Hepatocyte (in vitro differentiated cells): ENCODE results near the gene MTX1. TPM values are rescaled to one million over a fixed set of nuclear protein-coding genes. Genes with fewer than 3 reads are reported as not detected.

Source experiments
- DNase-seq: peaks from one replicate; pipeline ENCODE4 v3.0.0-alpha.2; 2016; ENCODE audit warnings: low spot score
- H2AFZ ChIP-seq: fragments of 200-600 bp; sonication (generic); 2 replicates; pipeline ENCODE4 v1.6.0; 2016; ENCODE audit warnings: antibody characterized with exemption, mild to moderate bottlenecking
- H3K27ac ChIP-seq: fragments of 200-600 bp; sonication (generic); 2 replicates; pipeline ENCODE4 v1.5.1; 2016; ENCODE audit warnings: mild to moderate bottlenecking
- H3K27me3 ChIP-seq: fragments of 200-600 bp; sonication (generic); 2 replicates; pipeline ENCODE4 v1.6.1; 2016
- H3K36me3 ChIP-seq: fragments of 200-600 bp; sonication (generic); replicated peaks from 2 replicates; pipeline ENCODE4 v1.5.1; 2016; ENCODE audit warnings: low read depth; ENCODE audit not compliant: insufficient read depth
- H3K4me1 ChIP-seq: fragments of 200-600 bp; sonication (generic); 2 replicates; pipeline ENCODE4 v1.5.1; 2016; ENCODE audit warnings: mild to moderate bottlenecking, moderate library complexity; ENCODE audit not compliant: insufficient read depth
- H3K4me2 ChIP-seq: fragments of 200-600 bp; sonication (generic); 2 replicates; pipeline ENCODE4 v1.6.0; 2016
- H3K4me3 ChIP-seq: fragments of 200-600 bp; sonication (generic); 2 replicates; pipeline ENCODE4 v1.5.1; 2016; ENCODE audit warnings: mild to moderate bottlenecking
- H3K79me2 ChIP-seq: fragments of 200-600 bp; sonication (generic); 2 replicates; pipeline ENCODE4 v1.6.0; 2017; ENCODE audit warnings: mild to moderate bottlenecking
- H3K9me2 ChIP-seq: fragments of 200-600 bp; sonication (generic); replicated peaks from 2 replicates; pipeline ENCODE4 v1.6.0; 2017; ENCODE audit warnings: mild to moderate bottlenecking; ENCODE audit not compliant: insufficient read depth
- H3K9me3 ChIP-seq: fragments of 200-600 bp; sonication (generic); 2 replicates; pipeline ENCODE4 v1.5.1; 2016; ENCODE audit warnings: low read depth, mild to moderate bottlenecking
- H4K20me1 ChIP-seq: fragments of 200-600 bp; sonication (generic); 2 replicates; pipeline ENCODE4 v1.6.0; 2016; ENCODE audit warnings: mild to moderate bottlenecking; ENCODE audit not compliant: insufficient read depth, poor library complexity, severe bottlenecking
- EZH2 ChIP-seq: fragments of 200-600 bp; sonication (generic); IDR thresholded peaks from 2 replicates; pipeline ENCODE4 v1.6.1; 2016; ENCODE audit warnings: antibody characterized with exemption, mild to moderate bottlenecking, borderline replicate concordance
- EZH2phosphoT487 ChIP-seq: fragments of 200-600 bp; sonication (generic); IDR thresholded peaks from one replicate; pipeline ENCODE4 v1.6.1; 2018; ENCODE audit warnings: antibody characterized with exemption, mild to moderate bottlenecking, low read depth, moderate library complexity; ENCODE audit not compliant: unreplicated experiment, severe bottlenecking
- WGBS: methylation state at CpG from one replicate; pipeline ENCODE4 v1.1.6; 2016; ENCODE audit warnings: low lambda C conversion rate; ENCODE audit errors: missing lambda C conversion rate; 5-methylcytosine and 5-hydroxymethylcytosine counted together
- polyA plus RNA-seq: library from polyadenylated mRNA; unstranded; fragments of >200 nt; fragmentation: Nextera tagmentation; extraction: Ambion mirVana; gene quantifications from 2 replicates; pipeline ENCODE4 v1.2.1, GENCODE V29; 2016
- total RNA-seq: library from RNA; depleted of rRNA; stranded (reverse); fragments of >200 nt; gene quantifications from 2 replicates; pipeline ENCODE4 v1.2.3, GENCODE V29; 2014
- TF ChIP-seq, protein P1 (sequence below): fragments of 200-600 bp; sonication (generic); IDR thresholded peaks from 2 replicates; pipeline ENCODE4 v1.5.1; 2016; ENCODE audit warnings: antibody characterized with exemption, mild to moderate bottlenecking; ENCODE audit not compliant: poor library complexity

MTX1 gene
- total and polyA plus RNA-seq, 2 experiments from 2014 or later, result 42.1 to 78.2 TPM

DNA sequence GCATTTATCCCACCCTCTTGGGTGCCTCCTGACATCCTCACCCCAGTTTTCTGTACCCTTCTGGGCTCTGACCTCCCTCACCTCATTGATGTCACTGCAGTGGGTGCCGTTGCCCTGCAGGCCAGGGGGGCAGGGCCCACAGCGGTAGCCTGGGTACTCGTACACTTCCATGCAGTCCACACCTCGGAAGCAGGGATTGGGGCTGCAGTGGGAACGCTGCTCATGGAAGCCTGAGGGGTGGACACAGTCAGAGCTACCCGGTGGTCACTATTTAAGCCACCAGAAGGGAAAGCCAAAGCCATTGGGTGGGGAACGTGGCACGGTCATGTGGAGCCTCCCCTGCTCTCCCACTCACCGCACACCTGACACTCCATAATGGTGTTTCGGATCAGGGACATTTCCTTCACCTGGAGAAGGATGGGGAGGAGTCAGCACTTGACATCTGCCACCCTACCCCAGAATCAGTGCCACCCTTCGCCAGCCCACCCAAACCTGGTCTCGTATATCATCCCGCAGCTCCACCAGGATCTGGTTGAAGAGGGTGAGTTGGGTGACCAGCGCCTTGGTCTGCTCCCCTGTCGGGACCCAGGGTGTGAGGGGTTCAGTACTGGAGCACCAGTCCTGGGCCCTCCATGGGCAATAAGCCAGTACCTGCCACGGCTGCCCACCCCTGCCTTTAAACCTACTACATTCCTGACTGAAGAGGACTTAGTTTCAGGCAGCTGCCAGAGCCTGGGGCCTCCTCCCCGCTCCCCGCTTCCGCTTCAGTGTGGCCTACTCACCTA is 5.6 kb upstream of the MTX1 start:
- Histone ChIP-seq H3K4me1 (peaks cover 12% of the 10 kb centered on the region), H3K27me3 (no peaks in the 10 kb centered on the region), H4K20me1 (no peaks in the 10 kb centered on the region), H3K79me2 (no peaks in the 10 kb centered on the region), H3K4me2 (no peak overlapping the region), H2AFZ (no peak overlapping the region), H3K36me3 (no peaks in the 10 kb centered on the region), H3K27ac (no peak overlapping the region), H3K9me2 (no peaks in the 10 kb centered on the region), H3K9me3 (no peaks in the 10 kb centered on the region), H3K4me3 (no peak overlapping the region)
- DNase-seq, result no peak
- TF ChIP-seq EZH2, result no peak
- TF ChIP-seq, protein P1, sequence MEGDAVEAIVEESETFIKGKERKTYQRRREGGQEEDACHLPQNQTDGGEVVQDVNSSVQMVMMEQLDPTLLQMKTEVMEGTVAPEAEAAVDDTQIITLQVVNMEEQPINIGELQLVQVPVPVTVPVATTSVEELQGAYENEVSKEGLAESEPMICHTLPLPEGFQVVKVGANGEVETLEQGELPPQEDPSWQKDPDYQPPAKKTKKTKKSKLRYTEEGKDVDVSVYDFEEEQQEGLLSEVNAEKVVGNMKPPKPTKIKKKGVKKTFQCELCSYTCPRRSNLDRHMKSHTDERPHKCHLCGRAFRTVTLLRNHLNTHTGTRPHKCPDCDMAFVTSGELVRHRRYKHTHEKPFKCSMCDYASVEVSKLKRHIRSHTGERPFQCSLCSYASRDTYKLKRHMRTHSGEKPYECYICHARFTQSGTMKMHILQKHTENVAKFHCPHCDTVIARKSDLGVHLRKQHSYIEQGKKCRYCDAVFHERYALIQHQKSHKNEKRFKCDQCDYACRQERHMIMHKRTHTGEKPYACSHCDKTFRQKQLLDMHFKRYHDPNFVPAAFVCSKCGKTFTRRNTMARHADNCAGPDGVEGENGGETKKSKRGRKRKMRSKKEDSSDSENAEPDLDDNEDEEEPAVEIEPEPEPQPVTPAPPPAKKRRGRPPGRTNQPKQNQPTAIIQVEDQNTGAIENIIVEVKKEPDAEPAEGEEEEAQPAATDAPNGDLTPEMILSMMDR, result no peak
- TF ChIP-seq EZH2phosphoT487, result no peak
- WGBS, result 93% methylated on average over 19 of the region's 19 CpGs

DNA sequence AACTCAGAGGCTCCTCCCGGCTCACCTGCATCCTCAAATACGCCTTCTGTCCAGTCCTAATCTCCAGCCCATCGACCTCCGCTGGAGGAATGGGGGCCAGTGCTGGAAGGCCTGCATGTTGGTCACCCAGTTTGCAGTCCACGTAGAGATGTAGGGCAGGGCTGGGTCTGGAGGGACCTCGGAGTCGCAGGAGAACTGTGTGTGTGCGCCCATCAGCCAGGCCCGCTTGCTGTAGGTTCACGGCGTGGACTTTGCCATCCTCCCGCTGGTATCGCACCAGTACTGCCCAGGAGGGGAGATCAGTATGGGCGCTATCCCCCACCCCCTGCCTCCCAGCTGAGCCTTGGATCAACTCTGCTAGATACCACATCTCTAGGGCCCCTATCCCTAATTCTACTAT is 3.5 kb upstream of the MTX1 start:
- DNase-seq, result no peak
- no peak for TF ChIP-seq EZH2phosphoT487
- TF ChIP-seq, protein P1, result no peak
- TF ChIP-seq EZH2, result no peak
- Histone ChIP-seq H3K4me2 (no peak overlapping the region), H3K27ac (no peak overlapping the region), H3K36me3 (no peaks in the 10 kb centered on the region), H3K79me2 (peaks cover 9% of the 10 kb centered on the region), H3K9me2 (no peaks in the 10 kb centered on the region), H3K4me3 (no peak overlapping the region), H3K9me3 (no peaks in the 10 kb centered on the region), H4K20me1 (no peaks in the 10 kb centered on the region), H2AFZ (no peak overlapping the region), H3K27me3 (no peaks in the 10 kb centered on the region), H3K4me1 (peaks cover 16% of the 10 kb centered on the region)
- 86% methylated on average over 11 of the region's 14 CpGs for WGBS

DNA sequence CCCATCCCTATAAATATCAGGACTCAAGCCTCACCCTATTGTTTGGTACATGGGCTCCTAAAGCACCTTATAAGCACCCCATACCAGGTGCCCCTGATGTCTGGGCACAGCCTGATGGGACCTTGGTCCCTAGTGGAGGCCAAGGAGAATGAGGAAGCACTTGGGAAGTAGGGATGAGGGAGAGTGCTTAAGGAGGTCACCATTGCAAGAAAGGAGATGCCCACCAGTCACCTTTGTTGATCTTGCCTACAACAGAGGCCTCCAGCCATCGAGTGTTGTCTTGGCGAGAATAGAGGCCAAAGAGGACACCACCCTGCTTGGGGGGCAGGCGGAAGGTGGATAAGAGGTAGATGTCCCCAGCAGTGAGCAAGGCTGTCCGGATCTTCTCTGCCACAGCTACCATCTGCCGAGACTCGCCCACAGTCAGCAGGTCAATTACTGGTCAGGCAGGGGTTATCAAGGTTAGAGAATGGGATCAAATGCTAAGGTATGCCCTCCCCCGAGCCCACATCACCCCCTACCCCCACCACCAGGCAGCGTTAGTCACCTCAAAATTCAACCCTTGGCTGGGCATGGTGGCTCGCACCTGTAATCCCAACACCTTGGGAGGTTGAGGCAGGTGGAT is 2.4 kb upstream of the MTX1 start:
- Histone ChIP-seq H2AFZ (no peak overlapping the region), H4K20me1 (no peaks in the 10 kb centered on the region), H3K9me3 (no peaks in the 10 kb centered on the region), H3K9me2 (no peaks in the 10 kb centered on the region), H3K27me3 (no peaks in the 10 kb centered on the region), H3K79me2 (peaks cover 13% of the 10 kb centered on the region), H3K36me3 (no peaks in the 10 kb centered on the region), H3K4me3 (no peak overlapping the region), H3K4me1 (peaks cover 16% of the 10 kb centered on the region), H3K27ac (no peak overlapping the region), H3K4me2 (no peak overlapping the region)
- WGBS, result 78% methylated on average over 9 of the region's 9 CpGs
- TF ChIP-seq EZH2phosphoT487, result no peak
- TF ChIP-seq, protein P1, result no peak
- no peak for TF ChIP-seq EZH2
- DNase-seq, result no peak
